Suprapubic skin (tissue), 4 donors: ENCODE results near the gene PTPRD. TPM values are rescaled to one million over a fixed set of nuclear protein-coding genes. Genes with fewer than 3 reads are reported as not detected.

ENCODE experiments used
- DNase-seq, 2 donors: peaks; one replicate each; pipeline ENCODE4 v3.0.0-alpha.2; 2019; ENCODE audit warnings: low spot score in 2 of 2
- H3K27ac ChIP-seq: fragments of 200-600 bp; sonication (generic); one replicate; pipeline ENCODE4 v1.5.1; 2019
- H3K27me3 ChIP-seq: fragments of 200-600 bp; sonication (generic); one replicate; pipeline ENCODE4 v1.5.1; 2019
- H3K36me3 ChIP-seq: fragments of 200-600 bp; sonication (generic); one replicate; pipeline ENCODE4 v1.5.1; 2019
- H3K4me1 ChIP-seq: fragments of 200-600 bp; sonication (generic); one replicate; pipeline ENCODE4 v1.5.1; 2019
- H3K4me3 ChIP-seq: fragments of 200-600 bp; sonication (generic); one replicate; pipeline ENCODE4 v1.5.1; 2019; ENCODE audit warnings: mild to moderate bottlenecking
- H3K9me3 ChIP-seq: fragments of 200-600 bp; sonication (generic); one replicate; pipeline ENCODE4 v1.5.1; 2019
- EP300 ChIP-seq: sonication (generic); formaldehyde crosslinking; IDR thresholded peaks from one replicate; pipeline ENCODE4 v1.6.1; 2017; ENCODE audit warnings: antibody characterized with exemption
- POLR2A ChIP-seq, 2 donors: fragments of 450-650 bp; IDR thresholded peaks; one replicate each; pipeline ENCODE4 v1.6.1; 2017; ENCODE audit warnings: antibody characterized with exemption in 2 of 2, mild to moderate bottlenecking in 2 of 2, moderate library complexity in 2 of 2
- POLR2AphosphoS5 ChIP-seq, 3 donors: sonication (generic); formaldehyde crosslinking; IDR thresholded peaks; one replicate each; pipeline ENCODE4 v1.6.1; 2017; ENCODE audit warnings: antibody characterized with exemption in 3 of 3
- WGBS: methylation state at CpG from one replicate; pipeline ENCODE4 v1.1.5; 2018; 5-methylcytosine and 5-hydroxymethylcytosine counted together
- total RNA-seq, 4 donors: library from RNA; depleted of rRNA; stranded (reverse); fragments of >200 nt; gene quantifications; one replicate each; pipeline ENCODE4 v1.1.0, GENCODE V29; 2016
- TF ChIP-seq, protein P1 (sequence below), 2 donors: fragments of 200-600 bp in 1 of 2; fragments of 450-650 bp in 1 of 2; sonication (generic) in 1 of 2; IDR thresholded peaks; one replicate each; pipeline ENCODE4 v1.5.1; 2016 to 2019; ENCODE audit warnings: antibody characterized with exemption in 2 of 2, mild to moderate bottlenecking in 1 of 2, moderate library complexity in 1 of 2

Gene PTPRD
- total RNA-seq, 4 donors from 2014 or later = 0.49 to 3.3 (median 2.5) TPM

DNA sequence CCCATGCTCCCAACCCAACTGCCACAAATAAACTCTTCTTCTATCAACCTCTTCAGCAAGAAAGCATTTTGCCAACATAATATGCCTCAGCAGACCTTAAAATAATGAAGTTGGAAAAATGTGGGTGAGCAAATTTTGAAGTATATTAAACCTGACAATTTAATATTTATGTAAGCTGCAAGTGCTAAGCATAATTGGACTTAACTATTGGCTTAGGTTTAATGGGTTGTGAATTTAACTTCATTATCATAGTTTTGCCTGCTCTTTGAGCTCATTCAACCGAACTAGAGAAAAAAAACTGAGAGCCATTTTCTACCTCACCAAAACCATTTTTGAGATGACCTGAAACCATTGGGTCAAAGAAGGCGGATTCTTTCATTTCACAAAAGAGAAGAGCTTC is 2007.7 kb downstream of the PTPRD start:
- H3K27ac ChIP-seq = no peak overlapping the region
- TF ChIP-seq POLR2AphosphoS5 (IDR thresholded peaks at IDR 0.05) (no peak), POLR2A (IDR thresholded peaks at IDR 0.05) (no peak), EP300 (no peak)
- TF ChIP-seq, protein P1, sequence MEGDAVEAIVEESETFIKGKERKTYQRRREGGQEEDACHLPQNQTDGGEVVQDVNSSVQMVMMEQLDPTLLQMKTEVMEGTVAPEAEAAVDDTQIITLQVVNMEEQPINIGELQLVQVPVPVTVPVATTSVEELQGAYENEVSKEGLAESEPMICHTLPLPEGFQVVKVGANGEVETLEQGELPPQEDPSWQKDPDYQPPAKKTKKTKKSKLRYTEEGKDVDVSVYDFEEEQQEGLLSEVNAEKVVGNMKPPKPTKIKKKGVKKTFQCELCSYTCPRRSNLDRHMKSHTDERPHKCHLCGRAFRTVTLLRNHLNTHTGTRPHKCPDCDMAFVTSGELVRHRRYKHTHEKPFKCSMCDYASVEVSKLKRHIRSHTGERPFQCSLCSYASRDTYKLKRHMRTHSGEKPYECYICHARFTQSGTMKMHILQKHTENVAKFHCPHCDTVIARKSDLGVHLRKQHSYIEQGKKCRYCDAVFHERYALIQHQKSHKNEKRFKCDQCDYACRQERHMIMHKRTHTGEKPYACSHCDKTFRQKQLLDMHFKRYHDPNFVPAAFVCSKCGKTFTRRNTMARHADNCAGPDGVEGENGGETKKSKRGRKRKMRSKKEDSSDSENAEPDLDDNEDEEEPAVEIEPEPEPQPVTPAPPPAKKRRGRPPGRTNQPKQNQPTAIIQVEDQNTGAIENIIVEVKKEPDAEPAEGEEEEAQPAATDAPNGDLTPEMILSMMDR (IDR thresholded peaks at IDR 0.05) = no peak
- H3K4me1 ChIP-seq = no peaks in the 10 kb centered on the region
- DNase-seq = no peak
- H3K4me3 ChIP-seq = no peak overlapping the region
- no peaks in the 10 kb centered on the region for H3K36me3 ChIP-seq
- H3K9me3 ChIP-seq = no peaks in the 10 kb centered on the region
- 81% methylated on average over 2 of the region's 2 CpGs for WGBS
- no peaks in the 10 kb centered on the region for H3K27me3 ChIP-seq

DNA sequence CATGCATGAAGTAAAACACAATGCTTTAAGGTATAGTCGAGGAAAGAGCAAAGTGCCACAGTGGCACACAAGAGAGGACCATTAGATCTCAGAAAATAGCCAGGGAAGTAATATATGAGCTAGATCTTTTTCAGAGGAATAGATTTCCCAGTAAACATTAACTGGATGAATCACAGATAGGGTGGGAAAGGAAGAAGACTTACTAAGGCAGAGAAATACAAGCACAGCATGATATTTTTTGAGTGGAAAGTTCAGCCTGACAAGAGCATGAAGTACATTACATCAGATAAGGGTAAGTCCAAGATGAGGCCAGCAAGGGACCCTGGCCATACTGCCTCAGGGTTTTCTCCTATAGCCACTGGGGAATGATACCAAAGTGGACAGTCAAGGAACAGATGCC is 2008.6 kb downstream of the PTPRD start:
- no peak for DNase-seq
- H3K9me3 ChIP-seq = no peaks in the 10 kb centered on the region
- H3K36me3 ChIP-seq = no peaks in the 10 kb centered on the region
- TF ChIP-seq, protein P1 (IDR thresholded peaks at IDR 0.05) = no peak
- TF ChIP-seq POLR2AphosphoS5 (IDR thresholded peaks at IDR 0.05) = no peak
- TF ChIP-seq EP300 = no peak
- TF ChIP-seq POLR2A (IDR thresholded peaks at IDR 0.05) = no peak
- H3K4me3 ChIP-seq = no peak overlapping the region
- H3K27ac ChIP-seq = no peak overlapping the region
- no peaks in the 10 kb centered on the region for H3K27me3 ChIP-seq
- 88% methylated on average over 1 of the region's 1 CpG for WGBS
- H3K4me1 ChIP-seq = no peaks in the 10 kb centered on the region

DNA sequence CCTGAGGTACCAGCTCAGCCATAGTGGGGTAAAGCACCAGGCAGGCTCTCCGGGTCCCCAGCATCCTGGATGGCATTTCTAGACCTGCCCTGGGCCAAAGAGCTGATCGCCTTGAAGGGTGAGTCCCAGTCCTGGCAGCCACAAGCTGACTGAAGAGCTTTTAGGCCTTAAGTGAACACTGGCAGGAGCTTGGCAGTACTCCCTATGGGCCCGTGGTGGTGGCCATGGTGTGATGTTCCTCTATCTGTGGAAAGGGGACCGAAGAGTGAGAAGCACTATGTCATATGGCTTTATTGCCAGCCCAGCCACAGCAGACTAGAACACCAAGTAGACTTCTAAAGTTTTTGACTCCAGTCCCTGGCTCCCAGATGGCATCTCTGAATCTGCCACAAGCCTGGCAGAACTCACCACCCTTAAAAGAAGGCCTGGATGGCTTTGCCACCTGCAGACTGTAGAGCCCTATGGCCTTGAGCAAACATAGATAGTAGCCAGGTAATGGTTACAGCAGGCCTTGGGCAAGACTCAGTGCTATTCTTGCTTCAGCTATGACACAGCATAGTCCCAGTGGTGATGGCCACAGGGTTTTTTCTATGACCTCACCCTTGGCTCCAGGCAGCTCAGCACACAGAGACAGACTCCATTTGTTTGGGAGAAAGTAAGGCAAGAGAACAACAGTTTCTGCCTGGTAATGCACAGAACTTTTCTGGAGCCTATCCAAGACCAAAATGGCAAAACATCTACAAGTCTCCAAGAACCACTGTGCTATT is 2011.7 kb downstream of the PTPRD start:
- TF ChIP-seq POLR2AphosphoS5 (IDR thresholded peaks at IDR 0.05) (no peak), POLR2A (IDR thresholded peaks at IDR 0.05) (no peak), EP300 (no peak)
- TF ChIP-seq, protein P1 (IDR thresholded peaks at IDR 0.05) = no peak
- H3K4me1 ChIP-seq = no peaks in the 10 kb centered on the region
- no peaks in the 10 kb centered on the region for H3K9me3 ChIP-seq
- H3K27ac ChIP-seq = no peak overlapping the region
- H3K27me3 ChIP-seq = no peaks in the 10 kb centered on the region
- no peaks in the 10 kb centered on the region for H3K36me3 ChIP-seq
- no peak for DNase-seq
- 92% methylated on average over 3 of the region's 4 CpGs for WGBS
- no peak overlapping the region for H3K4me3 ChIP-seq

DNA sequence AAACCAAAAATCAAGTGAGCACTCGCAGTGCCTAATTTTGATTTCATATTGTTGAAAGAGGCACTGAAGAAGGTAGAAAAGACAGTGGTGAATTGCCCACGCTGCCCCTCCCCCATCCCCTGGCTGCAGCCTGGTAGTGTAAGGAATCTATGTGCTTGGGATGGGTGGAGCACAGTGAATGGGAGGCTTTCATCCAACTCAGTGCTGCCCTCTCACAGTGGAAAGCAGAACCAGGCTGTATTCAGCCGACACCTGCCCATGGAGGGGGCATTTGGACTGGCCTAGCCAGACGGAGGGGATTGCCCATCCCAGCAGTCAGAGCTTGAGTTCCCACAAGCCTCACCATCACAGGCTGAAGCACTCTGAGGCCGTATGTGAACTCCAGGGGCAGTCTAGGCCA is 2012.9 kb downstream of the PTPRD start:
- WGBS = 97% methylated on average over 4 of the region's 5 CpGs
- H3K36me3 ChIP-seq = no peaks in the 10 kb centered on the region
- no peaks in the 10 kb centered on the region for H3K4me1 ChIP-seq
- no peak for DNase-seq
- TF ChIP-seq POLR2AphosphoS5 (IDR thresholded peaks at IDR 0.05) = no peak
- TF ChIP-seq EP300 = no peak
- no peak for TF ChIP-seq POLR2A (IDR thresholded peaks at IDR 0.05)
- TF ChIP-seq, protein P1 (IDR thresholded peaks at IDR 0.05) = no peak
- no peaks in the 10 kb centered on the region for H3K9me3 ChIP-seq
- no peaks in the 10 kb centered on the region for H3K27me3 ChIP-seq
- H3K4me3 ChIP-seq = no peak overlapping the region
- no peak overlapping the region for H3K27ac ChIP-seq

DNA sequence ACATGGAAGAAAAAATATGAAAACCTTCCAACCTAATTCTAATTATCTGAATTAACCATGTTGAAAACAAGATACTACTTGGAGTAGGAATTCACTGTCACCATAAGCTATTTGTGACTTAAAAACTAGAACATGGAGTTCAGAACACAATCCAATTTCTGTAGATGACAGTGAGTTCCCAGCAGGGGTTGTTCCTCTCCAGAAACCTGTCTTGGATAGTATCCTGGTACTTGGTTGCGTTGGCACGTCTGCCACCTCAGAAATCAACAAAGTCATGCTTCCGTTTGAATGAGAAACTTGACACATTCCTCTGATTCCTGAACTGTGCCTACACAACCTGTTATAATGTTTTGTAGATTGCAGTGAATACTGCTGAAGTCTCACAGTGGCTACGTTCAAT is 2023.3 kb downstream of the PTPRD start:
- TF ChIP-seq POLR2A (IDR thresholded peaks at IDR 0.05) = no peak
- TF ChIP-seq POLR2AphosphoS5 (IDR thresholded peaks at IDR 0.05) = no peak
- TF ChIP-seq, protein P1 (IDR thresholded peaks at IDR 0.05) = no peak
- no peak for TF ChIP-seq EP300
- H3K36me3 ChIP-seq = no peaks in the 10 kb centered on the region
- no peak overlapping the region for H3K27ac ChIP-seq
- no peaks in the 10 kb centered on the region for H3K27me3 ChIP-seq
- H3K4me3 ChIP-seq = no peak overlapping the region
- no peaks in the 10 kb centered on the region for H3K9me3 ChIP-seq
- no peaks in the 10 kb centered on the region for H3K4me1 ChIP-seq
- WGBS = 86% methylated on average over 4 of the region's 4 CpGs
- no peak for DNase-seq
